NCI-H345 (cell line): Measurements from ENCODE around the gene CMTM2.
"Not testable (repeated sequence)": the region's sequence is repeated elsewhere in the genome, so short reads cannot be mapped to it uniquely, and the experiment has no call there.

Experiments used
- DNase-seq: peaks from one replicate; lab custom pipeline; 2025; lab: John Stamatoyannopoulos, UW

CMTM2 gene

DNA sequence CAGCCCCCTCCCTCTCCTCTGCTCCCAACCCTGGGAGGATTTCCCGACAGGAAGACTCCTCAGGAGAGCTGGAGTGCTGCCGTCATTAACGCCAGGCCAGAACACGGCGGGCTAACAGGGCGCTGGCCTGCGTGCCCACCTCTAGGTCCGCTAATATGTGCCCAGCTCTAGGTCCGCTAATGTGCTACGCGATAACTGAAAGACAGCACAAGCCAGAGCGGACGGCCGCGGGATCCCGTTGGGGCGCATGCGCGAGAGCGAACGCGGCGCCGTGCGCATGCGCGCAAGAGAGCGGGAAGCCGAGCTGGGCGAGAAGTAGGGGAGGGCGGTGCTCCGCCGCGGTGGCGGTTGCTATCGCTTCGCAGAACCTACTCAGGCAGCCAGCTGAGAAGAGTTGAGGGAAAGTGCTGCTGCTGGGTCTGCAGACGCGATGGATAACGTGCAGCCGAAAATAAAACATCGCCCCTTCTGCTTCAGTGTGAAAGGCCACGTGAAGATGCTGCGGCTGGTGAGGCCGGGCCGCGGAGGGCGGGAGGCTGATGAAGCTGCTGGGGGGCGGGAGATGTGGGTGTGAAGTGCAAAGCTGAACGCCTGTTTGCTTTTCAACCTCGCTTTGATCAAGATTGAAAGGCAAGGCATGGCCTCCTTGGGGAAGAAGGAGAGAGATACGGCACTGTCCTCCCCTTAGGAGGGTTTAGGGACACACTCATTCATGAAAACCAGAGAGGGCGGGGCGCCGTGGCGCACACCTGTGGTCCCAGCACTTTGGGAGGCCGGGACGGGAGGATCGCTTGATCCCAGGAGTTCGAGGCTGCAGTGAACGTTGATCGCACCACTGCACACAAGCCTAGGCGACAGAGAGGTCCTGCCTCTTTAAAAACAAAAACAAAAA is 26.7 kb upstream of the CMTM2 start, which contains the start of gene CKLF:
CKLF (plus strand) TSS at position 291 of the 892 bp plus-strand sequence; CDS start at position 431, 140 bp downstream.
- DNase-seq = peak; percentile 78

GRCh38 chr16:66553223-66553622 is 26.0 kb upstream of the CMTM2 start:
- DNase-seq = no peak

DNA sequence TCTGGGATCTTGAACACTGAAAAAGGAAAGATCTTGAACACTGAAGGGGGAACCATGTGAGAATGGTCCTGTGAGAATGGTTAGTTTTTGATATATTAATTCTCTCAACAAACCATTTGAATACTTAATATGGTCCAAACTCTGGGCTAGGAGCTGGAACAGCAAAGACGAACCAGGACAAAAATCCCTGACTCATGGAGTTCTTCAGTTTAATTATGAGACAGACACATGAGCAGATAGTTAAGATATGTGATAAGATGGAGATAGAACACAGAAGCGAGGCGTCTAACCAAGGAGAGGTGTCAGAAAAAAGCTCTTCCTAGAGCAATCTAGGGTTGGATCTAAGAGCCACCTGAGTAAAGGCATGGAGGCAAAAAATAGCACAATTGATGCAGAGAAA is 25.2 kb upstream of the CMTM2 start:
- DNase-seq = no peak

DNA sequence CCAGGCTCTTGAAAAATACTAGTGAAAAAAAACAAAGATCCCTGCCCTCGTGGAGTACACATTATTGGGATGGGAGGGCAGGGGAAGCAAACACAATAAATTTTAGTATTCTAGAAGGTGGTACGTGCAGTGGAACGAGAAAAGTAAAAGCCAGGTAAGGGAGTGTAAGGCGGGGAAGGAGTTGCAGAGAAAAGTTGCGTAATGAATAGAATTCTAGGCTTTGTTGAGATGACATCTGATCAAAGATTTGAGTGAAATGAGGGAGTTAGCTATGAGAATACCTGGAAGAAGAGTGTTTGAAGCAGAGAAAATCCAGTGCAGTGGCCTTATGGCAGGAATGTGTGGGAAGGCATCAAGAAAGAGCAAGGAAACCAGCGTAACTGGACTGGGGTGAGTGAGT is 24.8 kb upstream of the CMTM2 start:
- DNase-seq = no peak

DNA sequence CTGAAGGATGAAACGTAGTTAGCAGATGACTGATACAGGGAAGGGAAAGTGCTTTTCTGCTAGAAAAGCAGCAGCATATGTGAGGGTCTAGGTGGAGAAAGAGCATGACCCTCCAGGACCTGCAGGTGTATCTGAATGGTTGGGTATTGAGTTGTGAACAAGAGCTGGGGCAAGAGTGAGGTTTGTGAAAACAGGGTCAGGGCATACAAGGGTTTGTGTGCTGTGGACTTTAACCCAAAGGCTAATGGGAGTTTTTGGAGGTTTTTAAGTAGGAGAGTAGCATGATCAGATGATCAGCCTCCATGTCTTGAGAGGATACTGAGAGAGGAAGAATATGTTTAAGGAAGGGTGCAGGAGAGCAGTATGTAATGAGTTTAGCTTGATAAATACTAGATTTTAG is 19.2 kb upstream of the CMTM2 start:
- no peak for DNase-seq

GRCh38 chr16:66561381-66562080 is 17.7 kb upstream of the CMTM2 start:
- no peak for DNase-seq

DNA sequence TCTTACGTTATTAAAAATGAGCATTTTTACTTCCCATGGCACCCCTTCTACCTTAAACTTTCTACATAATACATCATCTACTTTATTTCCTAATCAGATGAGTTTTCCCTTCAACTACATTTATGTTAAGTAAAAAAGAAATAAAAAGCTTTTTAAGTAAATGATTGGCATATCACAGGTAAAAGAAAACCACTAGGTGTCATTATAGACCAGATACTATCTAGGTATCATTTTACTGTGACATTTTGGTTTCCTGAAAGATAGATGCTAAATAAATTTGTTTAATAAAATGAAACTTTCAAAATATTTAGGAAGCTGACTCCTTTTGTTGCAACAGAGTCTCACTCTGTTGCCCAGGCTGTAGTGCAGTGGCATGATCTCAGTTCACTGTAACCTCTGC is 16.9 kb upstream of the CMTM2 start:
- DNase-seq = no peak

DNA sequence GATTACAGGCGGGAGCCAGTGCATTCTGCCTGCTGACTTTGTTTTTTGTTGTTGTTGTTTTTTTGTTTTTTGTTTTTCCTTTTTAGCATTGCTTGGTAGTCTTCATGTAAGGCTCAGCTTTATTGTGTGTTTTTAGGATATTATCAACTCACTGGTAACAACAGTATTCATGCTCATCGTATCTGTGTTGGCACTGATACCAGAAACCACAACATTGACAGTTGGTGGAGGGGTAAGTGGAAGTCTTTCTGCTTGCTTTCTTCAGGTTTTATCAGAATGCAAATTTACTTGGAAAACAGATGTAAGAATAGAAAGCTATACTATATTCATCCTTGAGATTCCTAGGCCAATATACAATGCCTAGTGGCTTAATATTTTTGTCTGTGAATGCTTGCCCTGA is 16.3 kb upstream of the CMTM2 start:
- DNase-seq = no peak

DNA sequence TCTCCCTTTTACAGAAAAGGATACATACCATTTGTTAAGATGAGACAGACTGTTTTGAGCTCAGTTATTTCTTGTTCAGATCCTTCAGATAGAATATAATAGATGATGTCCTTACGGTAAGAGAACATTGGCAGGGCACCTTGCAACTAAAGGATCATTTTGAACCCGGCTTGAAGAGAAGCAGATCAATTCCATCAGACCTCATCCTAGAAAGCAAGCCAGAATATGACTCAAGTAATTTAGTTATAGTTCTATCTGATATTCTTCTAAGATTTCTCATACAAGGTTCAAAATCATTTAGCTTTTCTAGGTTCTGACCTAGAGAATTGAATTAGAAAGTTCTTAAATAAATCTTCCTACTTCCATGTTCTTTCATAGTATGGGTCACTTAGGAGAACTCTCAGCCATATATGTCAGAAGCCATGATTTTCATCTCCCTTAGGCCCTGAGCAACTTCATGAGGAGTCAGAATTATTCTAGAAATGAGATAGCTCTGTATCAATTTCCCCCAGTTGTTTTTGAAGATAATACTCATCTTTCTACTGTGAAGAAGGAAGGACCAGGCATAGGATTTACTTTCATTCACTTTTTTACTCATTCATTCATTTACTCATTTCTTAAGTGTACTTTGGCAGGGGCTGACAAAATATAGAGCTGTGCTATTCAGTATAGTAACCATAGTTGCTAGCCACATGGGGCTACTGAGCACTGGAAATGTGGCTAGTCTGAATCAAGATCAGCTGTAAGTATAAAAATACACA is 15.5 kb upstream of the CMTM2 start:
- DNase-seq = no peak

DNA sequence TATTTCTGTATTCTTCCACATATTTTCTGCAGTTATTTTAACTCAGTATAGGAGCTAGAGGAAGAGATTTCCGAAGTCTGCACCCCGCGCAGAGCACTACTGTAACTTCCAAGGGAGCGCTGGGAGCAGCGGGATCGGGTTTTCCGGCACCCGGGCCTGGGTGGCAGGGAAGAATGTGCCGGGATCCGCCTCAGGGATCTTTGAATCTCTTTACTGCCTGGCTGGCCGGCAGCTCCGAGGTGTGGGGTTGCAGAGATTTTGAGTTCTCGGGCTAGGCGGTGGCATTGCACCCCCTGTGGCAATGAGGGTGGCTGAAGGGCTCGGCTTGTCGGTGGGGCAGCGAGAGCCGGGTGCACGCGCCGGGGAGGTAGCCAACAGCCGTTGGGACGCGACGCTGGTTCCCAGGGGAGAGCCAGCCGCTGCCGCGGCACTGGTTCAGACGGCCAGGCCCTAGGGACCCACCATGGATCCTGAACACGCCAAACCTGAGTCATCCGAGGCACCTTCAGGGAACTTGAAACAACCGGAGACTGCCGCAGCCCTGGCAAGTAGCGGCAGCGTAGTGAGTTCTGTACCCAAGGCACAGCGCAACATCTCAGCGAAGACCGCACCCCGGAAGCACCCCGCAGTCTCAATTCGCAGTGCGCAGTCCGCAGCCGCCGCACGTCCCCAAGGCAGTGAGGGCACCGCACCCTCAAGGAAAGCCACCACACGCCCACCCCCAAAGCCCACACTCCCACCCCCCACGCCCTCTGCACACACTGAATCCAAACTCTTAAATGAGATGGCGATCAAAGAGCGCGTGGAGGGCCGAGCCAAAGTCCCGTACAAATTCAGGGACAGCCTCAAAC is 13.0 kb upstream of the CMTM2 start, which contains the start of gene CMTM1:
CMTM1 (plus strand) TSS at position 389 of the 851 bp plus-strand sequence; CDS start at position 464, 75 bp downstream.
- DNase-seq = no peak

DNA sequence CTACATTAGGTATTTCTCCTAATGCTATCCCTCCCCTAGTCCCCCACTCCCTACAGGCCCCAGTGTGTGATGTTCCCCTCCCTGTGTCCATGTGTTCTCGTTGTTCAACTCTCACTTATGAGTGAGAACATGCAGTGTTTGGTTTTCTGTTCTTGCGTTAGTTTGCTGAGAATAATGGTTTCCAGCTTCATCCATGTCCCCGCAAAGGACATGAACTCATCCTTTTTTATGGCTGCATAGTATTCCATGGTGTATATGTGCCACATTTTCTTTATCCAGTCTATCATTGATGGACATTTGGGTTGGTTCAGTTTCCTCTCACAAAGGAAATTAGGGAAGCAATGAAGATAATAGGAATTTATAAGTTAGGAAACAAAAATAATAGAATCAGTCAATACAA is 12.0 kb upstream of the CMTM2 start:
- not testable (repeated sequence) for DNase-seq

DNA sequence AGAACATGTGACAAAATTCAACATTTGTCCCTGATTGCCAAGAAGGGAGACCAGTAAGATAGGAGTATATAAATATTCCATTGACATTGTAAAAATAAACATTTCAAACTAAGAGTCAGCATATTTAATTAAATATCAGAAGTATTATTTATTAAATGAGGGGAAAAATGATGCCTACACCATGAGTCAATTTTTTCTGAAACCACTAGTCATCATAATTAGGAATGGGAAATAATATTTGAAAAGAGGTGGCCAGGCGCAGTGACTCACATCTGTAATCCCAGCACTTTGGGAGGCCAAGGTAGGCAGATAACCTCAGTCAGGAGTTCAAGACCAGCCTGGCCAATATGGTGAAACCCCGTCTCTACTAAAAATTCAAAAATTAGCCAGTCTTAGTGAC is 10.9 kb upstream of the CMTM2 start:
- no peak for DNase-seq

GRCh38 chr16:66569131-66569530 is 10.1 kb upstream of the CMTM2 start:
- no peak for DNase-seq

DNA sequence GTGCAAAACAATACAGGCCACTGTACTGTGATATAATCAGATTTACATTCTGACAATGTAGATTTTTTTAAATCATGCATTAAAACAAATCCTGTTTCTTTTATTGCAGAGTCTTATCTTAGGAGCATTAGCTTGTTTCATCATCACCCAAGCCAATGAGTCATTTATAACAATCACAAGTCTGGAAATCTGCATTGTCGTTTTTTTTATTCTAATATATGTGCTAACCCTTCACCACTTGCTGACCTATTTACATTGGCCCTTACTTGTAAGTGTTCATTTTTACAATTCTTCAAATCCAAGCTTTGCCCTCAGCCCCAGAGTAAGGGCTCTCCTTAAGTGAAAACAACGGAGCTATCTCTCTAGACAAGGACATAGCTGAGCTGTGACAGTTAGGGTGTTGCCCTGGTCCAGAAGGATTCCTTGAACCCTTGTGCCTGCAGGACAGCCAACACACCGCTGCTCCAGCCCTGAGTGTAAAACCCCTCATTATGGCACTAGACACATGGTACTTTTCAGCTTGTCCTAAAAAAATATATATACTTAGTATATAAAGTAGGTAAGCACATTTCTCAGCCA is 9.3 kb upstream of the CMTM2 start:
- no peak for DNase-seq

GRCh38 chr16:66572356-66572755 is 6.9 kb upstream of the CMTM2 start:
- DNase-seq = no peak

GRCh38 chr16:66574081-66574480 is 5.2 kb upstream of the CMTM2 start:
- no peak for DNase-seq

- no peak for DNase-seq
Observed at GRCh38 chr16:66574531-66574930, 4.7 kb upstream of the CMTM2 start.

- no peak for DNase-seq
Observed at GRCh38 chr16:66575060-66575459, 4.2 kb upstream of the CMTM2 start.

DNA sequence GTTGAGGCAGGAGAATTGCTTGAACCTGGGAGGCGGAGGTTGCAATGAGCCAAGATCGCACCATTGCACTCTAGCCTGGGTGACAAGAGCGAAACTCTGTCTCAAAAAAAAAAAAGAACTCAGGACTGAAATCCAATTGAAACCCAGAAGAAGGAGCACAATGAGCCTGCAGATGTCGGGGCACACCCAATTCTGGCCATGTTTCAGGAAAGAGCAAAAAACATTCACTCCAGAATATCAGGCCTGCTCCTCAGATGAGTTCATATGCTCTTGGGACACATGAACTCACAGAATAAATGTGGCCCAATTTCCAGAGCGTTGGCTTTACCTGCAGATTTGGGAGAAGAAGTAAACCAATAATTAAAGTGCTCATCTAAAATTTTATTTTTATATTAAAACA is 3.0 kb upstream of the CMTM2 start:
- no peak for DNase-seq

GRCh38 chr16:66580605-66581209 is 1.4 kb downstream of the CMTM2 start:
- DNase-seq = no peak
